Kidney epithelial cell (primary cell): Measurements from ENCODE around the gene OSBP2. TPM values are rescaled to one million over a fixed set of nuclear protein-coding genes. Genes with fewer than 3 reads are reported as not detected.

ENCODE experiments used
- DNase-seq: peaks from one replicate; pipeline ENCODE4 v3.0.0-alpha.2; 2010; ENCODE audit warnings: low read depth
- H3K27me3 ChIP-seq: 2 replicates; pipeline ENCODE4 v1.6.0; 2011; ENCODE audit warnings: low read length; ENCODE audit not compliant: control insufficient read depth, insufficient read depth
- H3K36me3 ChIP-seq: 2 replicates; pipeline ENCODE4 v1.5.1; 2011; ENCODE audit warnings: low read length; ENCODE audit not compliant: control insufficient read depth, insufficient read depth
- H3K4me3 ChIP-seq: 2 replicates; pipeline ENCODE4 v1.5.1; 2011; ENCODE audit warnings: low read depth, mild to moderate bottlenecking, control low read depth, low read length
- total RNA-seq: library from RNA; depleted of rRNA; stranded (reverse); fragments of >200 nt; gene quantifications from 2 replicates; pipeline ENCODE4 v1.2.3, GENCODE V29; 2015
- TF ChIP-seq, protein P1 (sequence below): IDR thresholded peaks from 2 replicates; pipeline ENCODE4 v1.5.1; 2011; ENCODE audit warnings: mild to moderate bottlenecking, moderate library complexity, low read length, control low read depth, inconsistent platforms; ENCODE audit not compliant: insufficient read depth, poor library complexity, severe bottlenecking

The OSBP2 gene
- total RNA-seq, 1 donor from 2014 or later, result 5.0 TPM

DNA sequence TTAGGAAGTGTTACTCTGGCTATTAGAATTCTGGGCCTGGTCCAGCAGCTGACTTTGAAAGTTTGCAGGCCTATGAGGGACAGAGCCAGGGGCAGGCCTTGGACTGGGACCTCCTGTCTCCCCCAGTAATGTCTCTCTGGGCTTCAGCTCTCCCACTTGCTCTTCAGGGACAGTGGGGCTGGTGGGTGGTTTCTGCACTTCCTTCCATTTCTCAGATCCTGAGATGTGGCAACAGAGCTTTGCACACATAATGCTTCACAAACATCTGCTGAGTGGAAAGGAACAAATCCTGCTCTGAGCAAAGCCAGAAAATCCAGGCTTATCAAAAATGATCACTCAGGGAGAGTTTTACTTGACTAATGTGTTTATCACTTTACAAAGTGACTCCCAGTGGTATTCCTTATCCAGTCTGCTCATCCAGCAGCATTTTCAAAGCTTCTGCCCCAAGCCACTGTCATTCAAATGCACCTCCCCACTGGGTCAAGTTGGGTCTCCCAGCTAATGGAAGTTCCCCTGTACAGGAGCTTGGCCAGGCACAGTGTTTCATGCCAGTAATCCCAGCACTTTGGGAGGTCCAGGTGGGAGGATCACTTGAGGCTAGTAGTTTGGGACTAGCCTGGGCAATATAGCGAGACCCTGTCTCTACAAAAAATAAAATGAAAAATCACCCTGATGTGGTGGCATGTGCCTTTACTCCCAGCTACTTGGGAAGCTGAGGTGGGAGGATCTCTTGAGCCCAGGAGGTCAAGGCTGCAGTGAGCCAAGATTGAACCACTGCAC is 13.5 kb upstream of the OSBP2 start:
- no peaks in the 10 kb centered on the region for H3K36me3 ChIP-seq
- H3K27me3 ChIP-seq, result no peaks in the 10 kb centered on the region
- DNase-seq, result no peak
- TF ChIP-seq, protein P1, sequence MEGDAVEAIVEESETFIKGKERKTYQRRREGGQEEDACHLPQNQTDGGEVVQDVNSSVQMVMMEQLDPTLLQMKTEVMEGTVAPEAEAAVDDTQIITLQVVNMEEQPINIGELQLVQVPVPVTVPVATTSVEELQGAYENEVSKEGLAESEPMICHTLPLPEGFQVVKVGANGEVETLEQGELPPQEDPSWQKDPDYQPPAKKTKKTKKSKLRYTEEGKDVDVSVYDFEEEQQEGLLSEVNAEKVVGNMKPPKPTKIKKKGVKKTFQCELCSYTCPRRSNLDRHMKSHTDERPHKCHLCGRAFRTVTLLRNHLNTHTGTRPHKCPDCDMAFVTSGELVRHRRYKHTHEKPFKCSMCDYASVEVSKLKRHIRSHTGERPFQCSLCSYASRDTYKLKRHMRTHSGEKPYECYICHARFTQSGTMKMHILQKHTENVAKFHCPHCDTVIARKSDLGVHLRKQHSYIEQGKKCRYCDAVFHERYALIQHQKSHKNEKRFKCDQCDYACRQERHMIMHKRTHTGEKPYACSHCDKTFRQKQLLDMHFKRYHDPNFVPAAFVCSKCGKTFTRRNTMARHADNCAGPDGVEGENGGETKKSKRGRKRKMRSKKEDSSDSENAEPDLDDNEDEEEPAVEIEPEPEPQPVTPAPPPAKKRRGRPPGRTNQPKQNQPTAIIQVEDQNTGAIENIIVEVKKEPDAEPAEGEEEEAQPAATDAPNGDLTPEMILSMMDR, result no peak
- H3K4me3 ChIP-seq, result no peak overlapping the region

DNA sequence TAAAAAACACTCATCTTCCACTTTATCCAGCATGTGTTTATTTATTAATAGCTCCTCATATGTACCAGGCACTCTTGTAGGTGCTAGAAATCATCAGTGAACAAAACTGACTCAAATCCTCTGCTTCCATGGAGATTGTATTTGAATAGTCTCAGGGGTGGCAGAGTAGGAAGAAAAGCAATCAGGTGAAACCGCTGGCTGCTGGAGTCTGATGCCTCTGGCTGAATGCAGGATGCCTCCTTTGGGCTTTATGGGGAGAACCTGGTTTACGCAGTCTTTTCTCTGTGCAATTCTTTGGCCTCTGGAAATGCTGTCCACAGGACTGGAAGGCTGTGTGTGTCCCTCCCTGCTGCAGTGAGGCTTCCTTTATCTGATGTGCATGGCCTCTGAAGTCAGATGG is 12.8 kb upstream of the OSBP2 start:
- no peak for DNase-seq
- H3K4me3 ChIP-seq, result no peak overlapping the region
- no peaks in the 10 kb centered on the region for H3K36me3 ChIP-seq
- TF ChIP-seq, protein P1, result no peak
- no peaks in the 10 kb centered on the region for H3K27me3 ChIP-seq

DNA sequence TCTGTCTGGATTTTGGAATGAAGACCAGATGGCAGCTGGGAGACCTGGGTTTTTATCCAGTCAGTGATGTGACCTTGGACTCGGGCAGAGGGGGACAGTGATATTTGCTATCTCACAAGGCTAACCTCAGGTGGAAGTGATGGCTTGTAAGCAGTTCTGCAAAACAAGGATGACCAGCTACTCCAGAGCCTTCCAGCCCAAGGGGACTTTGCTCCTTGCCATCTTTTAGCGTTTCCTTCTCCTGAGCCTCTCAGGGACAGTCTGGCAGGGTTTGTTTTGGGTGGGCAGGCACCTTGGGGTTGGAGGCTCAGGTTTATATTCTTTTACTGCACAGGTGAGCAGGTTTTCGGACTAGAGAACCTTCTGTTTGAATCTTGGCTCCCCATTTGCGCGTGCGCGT is 9.5 kb upstream of the OSBP2 start:
- H3K4me3 ChIP-seq, result no peak overlapping the region
- TF ChIP-seq, protein P1, result no peak
- no peak for DNase-seq

DNA sequence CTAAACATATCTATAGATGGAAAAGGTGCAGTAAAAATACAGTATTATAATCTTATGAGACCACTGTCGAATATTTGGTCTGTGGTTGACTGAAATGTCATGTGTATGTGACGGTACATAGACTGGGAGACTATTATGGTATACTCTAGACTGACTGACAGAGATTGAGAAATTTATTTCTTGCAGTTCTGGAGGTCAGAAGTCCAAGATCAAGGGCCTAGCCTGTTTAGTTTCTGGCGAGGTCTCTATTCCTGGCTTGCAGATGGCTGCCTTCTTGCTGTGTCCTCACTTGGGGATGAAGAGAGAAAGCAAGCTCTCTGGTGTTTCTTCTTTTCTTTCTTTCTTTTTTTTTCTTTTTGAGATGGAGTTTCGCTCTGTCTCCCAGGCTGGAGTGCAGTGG is 7.3 kb upstream of the OSBP2 start:
- Histone ChIP-seq H3K4me3 (no peak overlapping the region), H3K27me3 (no peaks in the 10 kb centered on the region), H3K36me3 (no peaks in the 10 kb centered on the region)
- DNase-seq, result no peak
- TF ChIP-seq, protein P1, result no peak

More for the DNA sequence above, 9.5 kb upstream of the OSBP2 start:
- Histone ChIP-seq H3K36me3 (no peaks in the 10 kb centered on the region), H3K27me3 (no peaks in the 10 kb centered on the region)

DNA sequence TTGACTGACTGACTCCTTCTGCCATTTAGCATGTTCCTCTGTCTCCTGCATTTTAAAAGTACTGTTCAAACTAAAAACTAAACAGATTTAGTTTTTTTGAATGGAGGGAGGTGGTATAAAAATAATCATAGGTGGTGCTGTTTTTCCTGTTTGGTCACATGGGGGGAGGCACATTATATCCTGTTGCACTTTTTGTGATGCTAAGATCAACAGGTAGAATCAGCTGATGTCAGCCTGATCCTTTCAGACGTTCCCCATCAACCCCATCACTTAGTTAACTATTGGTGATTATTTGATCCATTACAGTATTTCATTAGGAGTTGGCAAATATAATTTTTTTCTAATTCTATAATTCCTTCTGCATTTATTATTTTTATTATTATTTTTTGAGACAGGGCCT is 5.1 kb upstream of the OSBP2 start:
- Histone ChIP-seq H3K36me3 (no peaks in the 10 kb centered on the region), H3K4me3 (no peak overlapping the region), H3K27me3 (no peaks in the 10 kb centered on the region)
- TF ChIP-seq, protein P1, result no peak
- no peak for DNase-seq

DNA sequence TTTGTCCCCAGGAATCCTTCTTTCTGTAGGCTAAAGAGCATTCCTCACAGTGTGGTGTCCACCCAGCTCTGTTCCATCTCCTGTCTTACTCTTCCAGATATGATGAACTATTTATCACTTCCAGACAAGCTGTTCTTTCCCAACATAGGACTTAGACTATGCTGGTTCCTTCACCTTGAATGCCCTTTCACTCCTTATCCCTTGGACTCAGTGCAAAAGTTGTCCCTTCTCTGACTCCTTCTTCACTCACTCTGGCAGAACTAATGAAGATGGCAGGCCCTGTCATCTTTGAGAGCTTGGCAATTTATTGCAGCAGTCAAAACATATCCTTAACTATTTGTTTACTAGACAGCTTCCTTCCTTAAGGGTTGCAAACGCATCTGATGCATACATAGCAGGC is 3.5 kb upstream of the OSBP2 start:
- Histone ChIP-seq H3K36me3 (no peaks in the 10 kb centered on the region), H3K27me3 (peaks cover 2% of the 10 kb centered on the region), H3K4me3 (no peak overlapping the region)
- TF ChIP-seq, protein P1, result no peak
- no peak for DNase-seq
